NOMO-1 treated with DMSO at 0.1 percent for 48 hours (cell line): ENCODE data around the gene STRADB.
"Not testable (repeated sequence)": the region's sequence is repeated elsewhere in the genome, so short reads cannot be mapped to it uniquely, and the experiment has no call there.

Experiments
- DNase-seq: peaks from one replicate; lab custom pipeline; 2025; ENCODE audit not compliant: unreplicated experiment; lab: John Stamatoyannopoulos, UW

STRADB gene, protein sequence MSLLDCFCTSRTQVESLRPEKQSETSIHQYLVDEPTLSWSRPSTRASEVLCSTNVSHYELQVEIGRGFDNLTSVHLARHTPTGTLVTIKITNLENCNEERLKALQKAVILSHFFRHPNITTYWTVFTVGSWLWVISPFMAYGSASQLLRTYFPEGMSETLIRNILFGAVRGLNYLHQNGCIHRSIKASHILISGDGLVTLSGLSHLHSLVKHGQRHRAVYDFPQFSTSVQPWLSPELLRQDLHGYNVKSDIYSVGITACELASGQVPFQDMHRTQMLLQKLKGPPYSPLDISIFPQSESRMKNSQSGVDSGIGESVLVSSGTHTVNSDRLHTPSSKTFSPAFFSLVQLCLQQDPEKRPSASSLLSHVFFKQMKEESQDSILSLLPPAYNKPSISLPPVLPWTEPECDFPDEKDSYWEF

DNA sequence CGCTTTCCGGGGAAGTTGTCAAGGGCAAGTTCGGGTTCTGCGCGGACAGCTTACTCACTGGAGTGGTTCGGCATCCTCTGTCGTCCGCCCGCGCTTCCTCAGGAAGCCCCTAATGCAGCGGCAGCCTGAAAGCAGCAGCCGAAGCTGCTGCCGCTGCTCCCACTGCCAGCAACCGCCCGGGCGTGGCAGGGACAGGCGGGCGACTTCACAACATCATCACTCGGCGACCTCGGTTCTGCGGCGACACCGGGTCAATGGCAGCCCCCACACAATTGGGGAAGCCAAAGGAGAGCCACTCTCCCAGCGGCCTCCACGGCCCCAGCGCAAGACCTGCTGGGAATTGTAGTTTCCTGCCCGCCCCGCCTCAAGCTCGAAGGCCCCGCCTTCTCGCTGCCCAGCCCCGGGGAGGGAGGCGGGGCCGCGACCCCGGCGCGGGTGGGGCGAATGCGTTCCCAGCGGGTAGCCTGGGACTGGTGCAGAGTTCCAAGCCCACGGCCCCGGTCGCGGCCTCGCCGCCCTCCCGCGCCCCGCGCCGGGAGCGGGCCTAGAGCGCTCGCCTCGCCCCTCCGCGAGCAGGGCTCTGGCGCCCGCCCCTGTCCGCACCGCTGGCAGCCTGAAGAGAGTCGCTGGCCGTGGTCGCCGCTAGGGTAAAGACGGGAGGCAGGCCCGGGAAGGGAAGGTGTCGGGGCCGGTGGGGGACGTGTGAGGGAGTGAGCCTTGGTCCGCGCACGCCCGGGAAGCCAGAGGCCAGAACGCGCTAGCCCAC is at the start of gene STRADB, which contains the start of gene TRAK2:
STRADB (plus strand) TSS at position 449 of the 766 bp plus-strand sequence. CDS start 3,101 bp downstream, outside the sequence.
TRAK2 (minus strand) TSS at position 167 of the 766 bp plus-strand sequence. CDS start 30,951 bp downstream, outside the sequence.
- peak; percentile 97 for DNase-seq

DNA sequence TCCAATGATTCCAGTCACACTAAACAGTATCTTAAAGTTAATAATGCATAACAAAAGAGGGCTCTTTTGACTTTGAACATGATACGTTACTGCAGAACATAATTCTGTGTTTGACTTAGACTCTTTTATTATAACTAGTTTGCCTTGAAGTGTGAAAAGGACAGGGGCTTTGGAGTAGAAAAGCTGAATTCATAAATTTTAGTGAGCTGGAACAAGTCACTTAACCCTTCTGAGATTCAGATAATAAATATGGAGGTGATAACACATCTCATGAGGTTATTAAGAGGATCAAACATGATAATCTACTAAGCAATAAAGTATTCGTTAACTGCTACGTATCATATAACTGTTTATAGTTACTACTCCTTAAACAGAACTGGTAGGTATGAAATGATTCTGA is 49.7 kb upstream of the STRADB start:
- no peak for DNase-seq

DNA sequence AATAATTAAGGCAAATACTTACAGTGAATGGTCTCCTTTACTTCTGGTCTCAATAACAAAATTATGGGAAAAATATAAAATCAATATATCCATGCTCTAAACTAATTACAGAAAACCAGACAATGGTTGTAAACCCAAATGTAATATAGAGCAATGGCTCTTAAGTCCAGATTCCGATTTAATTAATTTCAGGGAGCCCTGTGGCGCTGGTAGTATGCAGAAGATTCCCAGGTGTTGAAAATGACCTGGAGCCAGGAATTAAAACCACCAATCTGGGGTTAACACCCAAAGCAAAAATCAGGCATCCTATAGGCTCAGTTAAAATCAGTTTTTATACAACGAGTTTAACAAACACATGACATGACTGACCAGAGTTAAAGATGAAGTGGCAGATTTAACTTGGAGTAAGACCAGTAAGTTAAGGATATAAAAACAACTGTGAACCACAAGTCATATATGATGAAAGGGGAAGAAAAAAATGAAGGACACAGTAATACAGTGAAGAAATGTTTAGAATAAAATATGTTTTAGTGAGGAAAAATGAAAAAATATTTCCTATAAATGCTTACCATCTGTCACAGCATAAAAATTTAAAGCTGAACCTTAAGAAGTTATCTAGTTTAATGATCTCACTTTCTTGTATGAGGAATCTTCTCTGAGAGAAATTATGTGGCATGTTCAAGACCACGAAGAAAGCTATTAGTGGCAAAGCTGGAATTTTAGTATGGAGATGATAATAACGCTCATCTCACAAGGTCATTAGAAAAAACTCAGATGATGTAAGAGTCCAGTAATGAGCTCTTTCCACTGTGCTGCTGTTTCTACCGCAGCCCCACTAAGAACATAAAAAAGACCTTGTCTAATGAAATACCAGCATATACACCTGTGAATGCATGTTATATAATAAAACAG is 48.6 kb upstream of the STRADB start:
- no peak for DNase-seq

DNA sequence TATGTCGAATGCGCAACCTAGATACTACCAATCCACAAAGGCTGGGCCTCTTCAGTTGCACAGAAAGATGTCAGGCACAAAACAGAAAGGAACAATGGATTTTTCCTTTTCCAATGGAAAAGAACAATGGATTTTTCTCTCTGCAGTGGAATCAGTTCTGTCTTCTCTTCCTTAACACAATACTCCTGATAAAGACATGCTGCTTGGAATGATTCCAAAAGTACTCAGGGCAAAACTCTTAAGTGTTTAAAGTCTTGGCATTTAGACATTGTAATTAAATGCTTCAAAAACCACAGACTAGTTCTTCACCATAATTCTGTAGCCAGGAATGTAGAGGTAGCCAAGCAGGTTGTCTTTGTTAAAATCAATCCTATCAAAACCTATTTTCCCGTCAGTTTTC is 47.7 kb upstream of the STRADB start:
- DNase-seq: no peak

DNA sequence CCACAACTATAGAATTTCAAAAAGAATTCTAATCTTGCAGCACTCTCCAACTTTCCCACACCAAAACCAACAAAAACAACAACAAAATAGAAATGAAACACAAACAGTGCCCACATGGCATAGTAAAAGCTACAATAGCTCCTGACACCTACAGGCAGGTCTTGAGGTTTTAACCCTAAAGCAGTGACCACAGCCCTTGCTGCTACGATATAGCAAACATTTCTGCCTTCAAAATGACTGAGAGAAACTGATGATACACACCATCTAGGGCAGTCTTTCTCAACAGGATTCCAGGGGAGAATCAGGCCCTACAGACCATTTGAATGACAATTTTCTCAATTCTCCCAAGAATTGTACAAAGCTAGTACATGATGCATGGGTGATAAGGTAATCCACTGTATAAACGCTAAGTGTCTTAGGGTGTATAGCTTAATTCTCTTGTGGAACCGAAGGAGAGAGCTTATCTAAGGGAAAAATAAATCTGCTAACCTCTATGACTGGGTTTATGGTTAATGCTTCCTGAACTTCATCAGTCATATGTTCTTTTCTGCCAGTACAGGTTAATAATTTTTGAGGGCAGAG is 46.8 kb upstream of the STRADB start:
- no peak for DNase-seq

DNA sequence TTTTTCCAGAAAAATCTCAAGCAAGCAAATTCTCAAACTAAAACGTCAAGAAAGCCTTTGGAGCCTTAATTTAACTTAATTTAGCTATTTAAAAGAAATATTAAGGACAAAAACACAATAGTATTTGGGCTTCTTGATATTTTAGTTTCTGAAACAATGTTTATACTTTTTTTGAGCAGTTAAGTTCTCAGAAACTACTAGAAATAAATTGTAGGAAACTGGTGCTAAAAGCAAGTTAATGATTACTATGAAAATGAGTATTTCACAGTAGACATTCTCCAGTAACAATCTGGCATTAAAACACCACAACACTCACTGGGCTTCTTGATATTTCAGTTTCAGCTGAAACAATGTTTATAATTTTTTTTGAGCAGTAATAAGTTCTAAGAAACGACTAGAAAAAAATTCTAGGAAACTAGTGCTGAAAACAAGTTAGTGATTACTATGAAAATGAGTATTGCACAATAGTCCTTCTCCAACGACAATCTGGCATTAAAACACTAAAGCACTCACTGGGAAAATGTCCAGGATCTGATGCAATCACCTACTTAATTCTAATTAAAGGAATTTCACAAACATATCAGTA is 45.4 kb upstream of the STRADB start:
- DNase-seq: peak; percentile 15

DNA sequence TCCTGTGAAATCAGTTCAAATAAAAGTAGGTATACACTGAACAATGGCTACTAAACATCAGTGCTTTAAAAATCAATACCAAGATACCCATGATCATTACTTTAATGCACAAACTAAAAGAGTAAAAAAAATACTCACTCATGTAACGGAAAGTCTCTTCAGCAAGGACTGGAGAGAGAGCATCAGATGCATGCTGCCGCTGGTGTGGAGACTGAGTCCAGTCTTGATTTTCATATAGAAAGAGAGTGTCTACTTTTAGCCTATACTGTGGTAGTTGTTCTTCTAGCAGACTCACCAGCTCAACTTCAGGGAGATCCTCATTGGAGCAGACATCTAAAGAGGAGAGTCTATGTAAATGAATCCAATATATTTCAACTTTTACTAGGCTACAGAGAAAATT is 44.3 kb upstream of the STRADB start:
- no peak for DNase-seq

DNA sequence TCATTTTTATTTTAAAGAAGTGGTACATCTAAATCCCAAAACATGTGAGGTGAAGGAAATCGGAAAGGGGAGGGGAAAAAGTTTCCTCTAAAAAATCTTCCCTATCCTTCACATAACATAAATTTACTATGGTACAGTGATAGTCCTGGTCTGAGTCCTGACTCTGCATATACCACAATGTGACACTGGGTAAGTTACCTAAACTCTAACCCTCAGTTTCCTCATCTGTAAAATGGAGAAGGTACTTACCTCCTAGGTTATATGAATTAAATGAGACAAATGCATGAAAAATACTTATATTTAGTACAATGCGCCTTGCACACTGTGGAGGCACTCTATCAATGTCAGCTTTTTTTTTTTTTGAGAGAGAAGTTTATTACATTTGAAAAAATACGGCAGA is 42.6 kb upstream of the STRADB start:
- no peak for DNase-seq

DNA sequence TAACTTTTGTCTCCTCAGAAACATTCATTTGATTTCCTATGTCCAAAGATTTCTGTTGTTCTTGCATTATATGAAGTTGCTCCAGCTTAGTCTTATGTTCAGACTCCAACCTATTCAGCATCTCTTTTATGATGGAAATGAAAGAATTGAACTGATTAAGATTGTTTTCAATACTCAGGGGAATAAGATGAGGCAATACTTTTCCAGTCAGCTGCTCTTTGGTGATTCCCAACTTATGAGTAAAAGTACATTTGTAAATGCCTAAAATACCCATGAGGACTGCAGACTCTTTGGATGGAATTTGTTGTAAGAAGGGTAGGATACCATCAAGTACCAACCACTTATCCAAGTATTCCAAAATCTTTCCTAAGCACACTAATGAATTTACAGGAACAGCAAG is 40.1 kb upstream of the STRADB start:
- no peak for DNase-seq

DNA sequence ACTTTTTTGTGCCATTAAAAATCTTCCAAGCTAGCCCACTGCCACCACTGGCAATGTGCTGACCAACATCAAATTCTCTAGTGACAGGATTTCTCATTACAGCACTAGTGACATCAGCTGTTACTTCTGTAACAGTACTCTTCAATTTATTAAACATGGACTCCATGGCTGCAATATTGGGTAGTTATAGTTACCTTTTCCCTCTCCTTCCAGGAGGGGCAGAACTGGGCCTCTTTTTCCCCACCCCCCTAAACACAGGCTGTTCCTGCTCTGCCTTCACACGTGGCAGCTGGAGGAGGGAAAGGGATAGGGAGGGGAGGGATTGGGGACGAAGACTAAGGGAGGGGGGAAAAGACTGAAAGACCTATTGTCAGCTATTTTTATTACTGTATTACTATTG is 38.4 kb upstream of the STRADB start:
- no peak for DNase-seq

DNA sequence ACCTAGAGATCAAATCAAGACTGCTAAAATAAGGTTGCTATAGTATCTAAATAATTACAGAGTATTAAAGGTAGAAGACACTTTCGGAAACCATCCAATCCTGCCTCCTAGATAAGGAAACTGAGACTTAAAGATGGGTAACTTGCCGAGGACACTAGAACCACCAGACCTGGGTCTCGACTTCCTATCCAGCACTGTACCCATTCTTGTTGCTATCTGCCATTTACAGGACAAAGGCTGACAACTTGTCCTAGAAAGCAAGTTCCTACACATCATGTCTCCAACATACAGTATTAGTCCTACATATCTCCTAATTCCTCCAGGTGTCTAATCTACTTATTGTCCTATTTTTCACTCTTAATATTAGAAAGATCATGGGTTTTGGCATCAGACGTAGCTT is 38.0 kb upstream of the STRADB start:
- no peak for DNase-seq

DNA sequence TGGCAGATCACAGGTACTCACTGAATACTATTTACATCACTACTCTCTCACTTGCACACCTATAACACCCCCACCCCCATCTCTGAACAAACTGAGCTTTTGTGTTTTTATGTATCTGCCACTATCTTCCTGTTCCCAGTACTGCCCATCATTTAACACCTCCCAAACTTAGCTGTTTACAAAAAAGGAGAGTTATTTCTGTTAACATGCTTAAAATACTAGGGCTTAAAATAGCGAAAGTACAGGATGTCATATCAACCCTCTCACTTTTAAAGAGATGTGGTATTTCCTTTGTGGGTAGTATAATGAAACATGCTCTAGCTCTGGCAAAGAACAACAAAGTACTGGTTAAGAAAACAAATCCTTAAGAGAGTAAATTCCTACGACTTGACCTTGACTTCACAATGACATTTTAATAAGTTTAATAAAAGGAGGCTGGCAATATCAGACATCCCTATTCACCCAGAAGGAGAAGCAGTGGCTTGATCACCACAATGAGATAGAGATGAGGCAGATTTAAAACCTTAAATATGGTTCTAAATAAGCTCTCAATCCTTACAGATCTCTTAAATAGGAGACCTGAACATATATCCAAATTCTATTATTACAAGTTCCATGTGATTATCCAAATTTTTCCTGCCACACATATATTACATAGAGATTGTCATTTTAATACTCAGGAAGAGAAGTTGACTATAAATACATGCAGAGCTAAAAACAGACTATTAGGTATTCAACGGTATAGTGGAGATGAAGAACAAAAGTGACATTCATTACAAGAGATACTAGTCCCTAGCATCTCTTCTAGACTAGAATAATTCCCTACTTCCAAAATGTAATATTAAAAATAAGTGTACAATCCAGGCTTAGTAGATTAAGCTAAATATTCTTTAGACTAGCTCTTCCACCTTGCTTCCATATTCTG is 37.2 kb upstream of the STRADB start:
- no peak for DNase-seq

DNA sequence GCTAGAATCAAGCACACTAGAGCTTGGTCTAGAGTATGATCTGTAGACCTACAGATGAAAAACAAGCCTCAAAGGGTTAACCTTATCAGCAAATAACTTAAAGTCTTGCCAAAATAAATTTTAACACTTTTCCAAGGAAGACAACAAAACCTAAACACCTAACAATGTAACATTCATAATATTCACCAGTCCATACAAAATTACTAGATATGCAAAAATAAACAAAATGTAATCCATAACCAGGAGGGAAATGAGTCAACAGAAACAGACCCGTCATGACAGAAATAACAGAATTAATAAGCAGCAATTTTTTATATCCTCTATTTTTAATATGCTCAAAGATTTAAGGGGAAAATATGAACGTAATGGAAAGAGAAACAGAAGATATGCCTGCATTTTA is 36.4 kb upstream of the STRADB start:
- no peak for DNase-seq

DNA sequence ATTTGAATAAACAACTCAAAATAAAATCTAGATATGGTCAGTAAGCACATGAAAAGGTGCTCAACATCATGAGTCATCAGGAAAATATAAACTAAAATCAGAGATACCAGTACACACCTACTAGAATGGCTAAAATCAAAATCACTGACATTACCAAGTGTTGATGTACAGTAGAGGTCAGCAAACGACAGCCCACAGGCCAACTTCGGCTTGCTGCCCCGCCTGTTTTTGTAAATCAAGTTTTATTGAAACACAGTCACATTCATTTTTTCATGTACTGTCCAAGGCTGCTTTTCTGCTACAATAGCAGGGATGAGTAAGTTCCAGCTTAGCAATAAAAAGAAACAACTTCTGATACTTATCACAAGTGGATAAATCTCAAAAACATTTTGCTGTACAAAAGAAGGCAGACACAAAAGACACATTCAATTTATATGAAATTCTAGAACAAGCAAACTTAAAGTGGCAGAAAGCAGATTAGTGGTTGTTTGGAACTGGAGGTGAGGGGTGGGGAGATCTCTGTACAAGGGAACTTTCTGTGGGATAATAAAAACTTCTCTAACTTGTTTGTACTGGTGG is 32.4 kb upstream of the STRADB start:
- DNase-seq: no peak

DNA sequence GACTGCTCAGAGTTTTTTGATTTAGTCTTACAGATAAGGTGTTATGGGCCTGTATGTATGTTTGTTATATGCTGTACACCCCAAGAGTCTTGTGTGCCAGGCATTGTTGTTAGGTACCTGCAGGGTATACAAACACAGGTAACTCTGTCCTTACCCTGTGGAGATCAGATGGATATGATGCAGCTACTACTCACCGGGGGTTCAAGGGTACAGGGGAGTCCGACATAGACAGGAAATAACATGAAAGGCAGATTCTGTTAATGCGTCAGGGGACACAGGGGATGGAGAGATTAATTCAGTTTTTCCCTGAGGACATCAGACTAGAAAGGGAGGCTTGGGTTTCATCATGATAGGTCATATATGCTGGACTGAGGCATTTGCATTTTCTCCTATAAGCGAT is 31.6 kb upstream of the STRADB start:
- DNase-seq: no peak

DNA sequence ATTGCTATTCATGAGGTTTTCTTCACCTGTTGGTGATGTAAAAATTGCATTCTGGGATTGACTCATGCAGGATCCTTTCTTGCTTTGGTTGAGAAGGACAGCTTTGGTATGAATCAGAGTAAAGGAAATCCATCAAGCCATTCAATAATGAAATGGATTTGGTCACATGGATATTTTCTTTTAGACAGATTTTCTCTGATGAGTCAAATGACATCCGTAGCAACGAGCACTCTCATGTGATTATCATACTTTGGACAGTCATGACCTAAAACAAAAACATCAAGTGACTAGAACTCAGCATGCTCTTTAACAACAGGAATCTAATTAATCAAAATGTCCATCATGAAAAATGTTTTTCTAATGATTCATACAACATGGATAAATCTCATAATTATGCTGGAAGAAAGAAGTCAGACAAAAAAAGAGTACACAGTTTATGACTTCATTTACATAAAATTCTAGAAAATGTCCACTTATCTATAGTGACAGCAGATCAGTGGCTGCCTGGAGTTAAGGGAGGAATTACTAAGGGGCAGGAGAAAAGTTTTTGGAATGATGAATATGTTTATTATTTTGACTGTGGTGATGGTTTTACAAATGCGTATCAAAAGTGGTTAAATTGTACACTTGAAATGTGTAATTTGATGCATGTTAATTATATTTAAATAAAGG is 31.0 kb upstream of the STRADB start:
- no peak for DNase-seq

DNA sequence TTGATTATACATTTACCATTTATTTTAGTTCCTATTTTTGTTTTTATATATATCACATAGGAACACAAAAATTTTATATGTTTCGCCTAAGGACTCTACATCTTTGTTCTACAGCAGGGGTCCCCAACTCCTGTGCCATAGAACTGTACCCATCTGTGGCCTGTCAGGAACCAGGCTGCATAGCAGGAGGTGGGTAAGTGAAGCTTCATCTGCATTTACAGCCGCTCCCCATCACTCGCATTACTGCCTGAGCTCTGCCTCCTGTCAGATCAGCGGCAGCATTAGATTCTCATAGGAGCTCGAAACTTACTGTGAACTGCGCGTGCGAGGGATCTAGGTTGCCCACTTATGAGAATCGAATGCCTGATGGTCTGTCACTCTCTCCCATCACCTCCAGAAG is 25.6 kb upstream of the STRADB start:
- DNase-seq: no peak

DNA sequence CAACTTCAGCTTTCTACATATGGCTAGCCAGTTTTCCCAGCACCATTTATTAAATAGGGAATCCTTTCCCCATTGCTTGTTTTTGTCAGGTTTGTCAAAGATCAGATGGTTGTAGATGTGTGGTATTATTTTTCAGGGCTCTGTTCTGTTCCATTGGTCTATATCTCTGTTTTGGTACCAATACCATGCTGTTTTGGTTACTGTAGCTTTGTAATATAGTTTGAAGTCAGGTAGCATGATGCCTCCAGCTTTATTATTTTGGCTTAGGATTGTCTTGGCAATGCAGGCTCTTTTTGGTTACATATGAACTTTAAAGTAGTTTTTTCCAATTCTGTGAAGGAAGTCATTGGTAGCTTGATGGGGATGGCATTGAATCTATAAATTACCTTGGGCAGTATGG is 23.2 kb upstream of the STRADB start:
- not testable (repeated sequence) for DNase-seq
